HG02840 (cell line): ENCODE data around the gene APOBR.
"Not testable (repeated sequence)": the region's sequence is repeated elsewhere in the genome, so short reads cannot be mapped to it uniquely, and the experiment has no call there.

Source experiments
- ATAC-seq: cut with Tn5 transposase; IDR thresholded peaks from one replicate; pipeline ENCODE4 v1.9.1; 2021; ENCODE audit warnings: mild to moderate bottlenecking, moderate library complexity, moderate number of reproducible peaks; ENCODE audit not compliant: unreplicated experiment, low FRiP score

APOBR gene

GRCh38 chr16:28494121-28494851, at the start of gene APOBR:
Gene APOBR, plus strand, starts transcription at chr16:28494643. Its CDS starts 39 bp downstream, at chr16:28494682.
- no peak for ATAC-seq

DNA sequence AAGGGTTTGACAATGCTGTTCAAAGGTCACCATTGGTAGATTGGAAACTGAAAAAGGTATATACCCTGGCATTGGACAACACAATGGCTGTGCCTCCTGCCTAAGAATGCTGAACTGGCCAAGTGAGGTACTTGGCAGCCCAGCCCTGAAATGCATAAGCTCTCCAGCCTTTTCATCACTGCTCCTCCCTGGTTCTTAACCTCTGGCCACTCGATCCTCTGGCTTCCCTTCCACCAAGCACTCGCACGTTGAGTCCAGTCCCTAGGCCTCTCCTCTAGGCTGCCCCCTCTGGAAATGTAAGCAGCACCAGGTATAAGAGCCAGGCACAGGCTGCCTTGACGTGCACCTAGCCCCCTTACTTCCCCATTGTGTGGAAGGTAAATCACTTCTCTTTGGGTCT, 48.1 kb upstream of the APOBR start:
- ATAC-seq = not testable (repeated sequence)

DNA sequence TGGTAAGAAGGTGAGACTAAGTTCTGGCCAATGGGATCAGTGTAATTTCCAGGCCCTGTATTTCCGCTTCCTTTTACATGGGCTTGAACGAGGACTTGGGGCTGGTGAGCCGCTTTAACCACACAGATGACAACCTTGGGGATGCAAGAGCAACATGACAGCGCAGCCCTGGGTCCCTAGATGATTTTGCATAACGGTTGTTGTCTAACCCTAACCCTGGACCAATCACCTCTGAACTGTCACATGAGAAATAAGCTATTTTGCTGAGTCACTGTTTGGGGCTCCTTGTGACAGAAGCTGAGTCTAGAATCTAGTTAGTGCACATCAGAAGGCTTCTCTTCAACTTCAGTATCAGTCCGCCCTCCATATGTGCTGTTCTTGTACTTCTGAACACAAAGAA, 47.4 kb upstream of the APOBR start:
- ATAC-seq = not testable (repeated sequence)

DNA sequence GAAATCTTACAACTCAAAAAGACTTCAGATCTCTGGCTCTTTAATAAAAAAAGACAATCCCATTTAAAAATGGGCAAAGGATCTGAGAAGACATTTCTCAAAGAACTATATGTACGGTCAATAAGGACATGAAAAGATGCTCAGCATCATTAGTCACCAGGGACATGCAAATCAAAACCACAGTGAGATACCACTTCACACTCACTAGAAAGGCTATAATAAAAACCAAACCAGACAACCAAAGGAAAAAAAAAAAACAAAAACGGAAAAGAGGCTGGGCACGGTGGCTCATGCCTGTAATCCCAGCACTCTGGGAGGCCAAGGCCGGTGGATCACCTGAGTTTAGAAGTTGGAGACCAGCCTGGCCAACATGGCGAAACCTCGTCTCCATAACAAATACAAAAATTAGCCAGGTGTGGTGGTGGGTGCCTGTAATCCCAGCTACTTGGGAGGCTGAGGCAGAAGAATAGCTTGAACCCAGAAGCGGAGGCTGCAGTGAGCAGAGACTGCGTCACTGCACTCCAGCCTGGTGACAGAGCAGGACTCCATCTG, 20.7 kb upstream of the APOBR start:
- ATAC-seq = no peak

GRCh38 chr16:28475221-28475620, 19.2 kb upstream of the APOBR start:
- ATAC-seq = no peak

GRCh38 chr16:28477311-28477920, 17.0 kb upstream of the APOBR start:
- no peak for ATAC-seq

GRCh38 chr16:28478506-28479180, 15.8 kb upstream of the APOBR start:
- ATAC-seq = no peak

GRCh38 chr16:28482026-28482425, 12.4 kb upstream of the APOBR start:
- no peak for ATAC-seq

DNA sequence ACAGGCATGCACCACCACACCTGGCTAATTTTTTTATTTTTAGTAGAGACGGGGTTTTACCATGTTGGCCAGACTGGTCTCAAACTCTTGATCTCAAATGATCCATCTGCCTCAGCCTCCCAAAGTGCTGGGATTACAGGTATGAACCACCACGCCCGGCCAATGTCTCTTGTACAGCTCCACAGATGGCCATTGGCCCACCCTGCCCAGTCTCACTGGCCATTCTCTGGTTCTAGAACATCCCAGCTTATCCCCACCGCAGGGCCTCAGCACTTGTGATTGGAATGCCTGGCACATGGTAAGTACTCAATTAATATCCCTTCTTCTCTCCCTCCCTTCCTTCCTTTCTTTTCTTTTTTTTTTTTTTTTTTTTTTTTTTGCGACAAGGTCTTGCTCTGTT, 11.1 kb upstream of the APOBR start:
- not testable (repeated sequence) for ATAC-seq

DNA sequence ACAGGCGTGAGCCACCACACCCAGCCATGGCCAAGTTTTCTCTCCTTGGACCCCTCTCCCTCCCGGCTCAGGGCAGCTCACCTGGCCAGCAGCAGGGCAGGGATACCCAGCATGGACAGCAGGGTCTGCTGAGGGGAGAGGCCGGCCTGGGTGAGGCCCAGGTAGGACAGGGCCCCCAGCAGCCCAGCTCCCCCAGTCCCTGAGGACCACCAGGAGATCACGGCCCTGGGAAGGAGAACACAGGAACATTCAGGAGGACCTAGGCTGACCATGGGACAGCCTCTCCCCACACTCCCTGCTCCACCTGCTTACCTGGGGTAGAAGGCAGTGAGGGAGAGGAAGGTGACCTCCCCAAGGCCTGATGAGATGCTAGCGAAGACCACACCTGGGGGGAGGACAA, 8.2 kb upstream of the APOBR start:
- ATAC-seq = no peak

DNA sequence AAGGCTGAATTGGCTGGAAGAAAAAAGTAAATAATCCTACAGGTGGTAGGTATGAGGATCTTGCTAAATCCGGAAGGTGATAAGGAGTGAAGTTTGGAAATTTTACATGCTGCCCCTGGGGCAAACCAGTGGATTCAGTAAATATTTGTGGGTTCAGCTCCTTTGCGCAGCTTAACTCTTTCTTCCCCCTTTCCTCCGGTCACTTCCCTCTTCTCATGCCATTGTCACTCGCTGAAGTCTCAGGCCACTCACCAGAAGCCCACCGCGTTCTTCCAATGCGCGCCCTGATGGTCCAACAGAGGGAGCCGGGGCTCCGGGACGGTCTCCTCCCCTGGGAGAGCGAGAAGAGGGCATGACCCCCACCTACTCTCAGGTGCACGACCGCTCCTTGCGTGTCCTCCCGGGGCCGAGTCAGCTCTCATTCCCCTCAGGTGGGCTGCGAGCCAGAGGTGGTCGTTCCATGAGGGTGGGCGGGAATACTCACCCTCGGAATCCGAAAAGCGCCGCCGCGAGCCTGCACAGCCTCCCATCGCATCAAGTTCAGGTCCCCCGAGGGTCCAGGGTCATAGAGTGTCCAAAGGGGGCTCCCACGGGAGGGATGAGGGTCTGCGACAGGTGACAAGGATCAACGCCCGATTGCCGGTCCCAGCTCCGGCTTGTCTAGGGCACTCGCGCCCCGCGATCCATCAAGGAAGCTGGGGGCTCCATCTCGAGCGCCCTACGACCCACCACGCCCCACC, 3.0 kb upstream of the APOBR start:
- no peak for ATAC-seq

DNA sequence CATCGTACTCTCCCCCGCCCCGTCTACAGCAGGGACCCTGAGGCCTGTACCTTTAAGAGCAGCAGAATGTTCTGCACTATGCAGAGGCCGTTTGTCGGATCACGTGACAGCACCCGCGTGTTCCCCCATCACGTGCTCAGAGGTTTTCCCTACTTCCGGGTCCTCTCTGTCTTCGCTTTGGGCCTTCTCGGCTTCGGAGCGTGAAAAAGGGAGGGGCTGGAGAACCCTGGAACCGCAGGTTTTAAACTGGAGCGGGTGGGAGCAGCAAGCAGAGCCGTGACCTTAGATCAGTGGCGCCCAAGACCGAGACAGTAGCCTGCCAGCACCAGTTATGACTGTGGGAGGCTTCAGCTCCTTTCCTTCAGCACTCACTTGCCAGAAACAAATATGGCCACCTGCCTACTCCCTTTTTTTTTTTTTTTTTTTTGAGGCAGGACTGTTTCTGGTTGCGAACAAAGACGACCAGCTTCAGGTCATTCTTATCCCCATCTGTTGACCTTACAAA, 2.4 kb upstream of the APOBR start, which contains the start of gene CLN3:
TSS of gene CLN3 (minus strand) at position 105 of the 505 bp plus-strand sequence. CDS start 315 bp downstream, outside the sequence.
- peak; percentile 75 for ATAC-seq

GRCh38 chr16:28492511-28492910, 1.9 kb upstream of the APOBR start:
- ATAC-seq = no peak

DNA sequence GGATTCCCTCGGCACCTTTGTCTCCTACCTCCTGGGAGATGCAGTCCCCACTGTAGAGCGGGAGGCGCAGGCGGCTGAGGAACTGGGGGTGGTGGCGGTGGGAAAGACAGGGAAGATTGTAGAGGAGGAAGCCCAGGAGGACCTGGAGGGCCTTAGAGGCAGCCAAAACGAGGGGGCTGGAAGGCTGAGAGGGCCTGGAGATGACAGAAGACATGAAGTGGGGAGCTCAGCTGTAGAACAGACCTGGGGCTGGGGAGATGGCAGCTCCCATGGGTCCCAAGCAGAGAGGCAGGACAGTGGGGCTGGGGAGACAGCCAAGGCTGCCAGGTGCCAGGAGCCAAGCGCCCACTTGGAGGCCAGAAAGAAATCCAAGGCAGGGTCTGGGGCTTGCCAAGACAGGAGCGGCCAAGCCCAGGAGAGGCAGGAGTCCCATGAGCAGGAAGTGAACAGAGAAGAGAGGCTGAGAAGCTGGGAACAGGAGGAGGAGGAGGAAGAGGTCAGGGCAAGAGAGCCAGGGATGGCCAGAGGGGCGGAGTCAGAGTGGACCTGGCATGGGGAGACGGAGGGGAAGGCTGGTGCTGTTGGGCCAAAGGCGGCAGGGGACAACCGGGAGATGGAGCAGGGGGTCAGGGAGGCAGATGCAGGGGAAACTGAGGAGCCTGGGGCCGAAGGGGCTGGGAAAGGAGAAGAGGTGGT, 803 bp downstream of the APOBR start:
- no peak for ATAC-seq

- ATAC-seq = no peak
These were observed 1.6 kb downstream of the APOBR start for GRCh38 chr16:28495795-28496749.

GRCh38 chr16:28496844-28497243, 2.4 kb downstream of the APOBR start:
- ATAC-seq = no peak

DNA sequence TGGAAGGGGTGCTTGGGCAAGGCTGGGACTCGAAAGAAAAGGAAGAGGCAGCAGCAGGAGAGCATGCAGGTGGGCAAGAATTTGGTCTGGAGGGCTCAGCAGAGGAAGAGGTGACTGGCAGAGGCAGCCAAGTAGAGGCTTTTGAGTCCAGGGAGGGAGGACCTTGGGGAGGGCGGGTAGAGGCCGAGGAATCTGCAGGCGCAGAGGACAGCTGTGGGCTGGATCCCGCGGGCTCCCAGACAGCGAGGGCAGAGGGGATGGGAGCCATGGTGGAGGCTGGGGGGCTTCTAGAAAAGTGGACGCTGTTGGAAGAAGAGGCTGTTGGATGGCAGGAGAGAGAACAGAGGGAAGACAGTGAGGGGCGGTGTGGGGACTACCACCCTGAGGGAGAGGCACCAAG, 2.9 kb downstream of the APOBR start:
- no peak for ATAC-seq

DNA sequence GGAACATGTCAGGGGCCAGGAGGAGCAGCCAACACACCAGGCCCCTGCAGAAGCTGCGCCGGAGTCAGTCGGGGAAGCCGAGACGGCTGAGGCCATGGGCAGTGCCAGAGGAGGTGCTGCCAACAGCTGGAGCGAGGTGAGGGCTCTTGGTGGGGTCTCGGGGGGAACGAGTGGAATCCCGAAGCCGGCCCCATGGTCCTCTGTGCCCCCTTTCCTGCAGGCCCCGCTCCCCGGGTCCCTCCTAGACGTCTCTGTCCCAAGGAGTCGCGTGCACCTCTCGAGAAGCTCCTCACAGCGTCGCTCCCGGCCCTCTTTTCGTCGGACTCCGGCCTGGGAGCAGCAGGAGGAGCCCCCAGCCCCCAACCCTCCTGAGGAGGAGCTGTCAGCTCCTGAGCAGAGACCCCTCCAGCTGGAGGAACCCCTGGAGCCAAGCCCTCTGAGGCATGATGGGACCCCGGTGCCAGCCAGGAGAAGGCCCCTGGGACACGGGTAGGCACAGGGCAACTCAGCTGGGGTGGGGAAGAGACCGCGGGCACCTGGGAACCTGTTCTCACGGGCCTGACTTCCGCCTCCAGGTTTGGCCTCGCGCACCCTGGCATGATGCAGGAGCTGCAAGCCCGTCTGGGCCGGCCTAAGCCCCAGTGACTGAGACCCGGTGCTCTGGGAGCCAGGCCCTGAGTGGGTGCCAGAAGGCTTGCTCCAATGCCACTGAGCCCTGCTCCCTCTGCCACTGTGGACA, 3.6 kb downstream of the APOBR start:
- ATAC-seq = no peak
